ENCODE results near the gene EFHC2.
"Not testable (repeated sequence)": the region's sequence is repeated elsewhere in the genome, so short reads cannot be mapped to it uniquely, and the experiment has no call there.

EFHC2 gene

GRCh38 chrX:44232081-44232480 is 111.4 kb downstream of the EFHC2 start:
- no peak for DNase-seq (ENCODE audit: low spot score)

GRCh38 chrX:44228621-44229020 is 114.9 kb downstream of the EFHC2 start:
- no peak for DNase-seq (ENCODE audit: low spot score)

- DNase-seq (ENCODE audit: low spot score), result no peak
These were observed 115.5 kb downstream of the EFHC2 start for GRCh38 chrX:44227991-44228390.

GRCh38 chrX:44225667-44226066 is 117.8 kb downstream of the EFHC2 start:
- DNase-seq (ENCODE audit: low spot score), result no peak

GRCh38 chrX:44224760-44225159 is 118.7 kb downstream of the EFHC2 start:
- no peak for DNase-seq (ENCODE audit: low spot score)

- DNase-seq (ENCODE audit: low spot score), result no peak
These were observed 120.3 kb downstream of the EFHC2 start for GRCh38 chrX:44223150-44223549.

- no peak for DNase-seq (ENCODE audit: low spot score)
These were observed 125.0 kb downstream of the EFHC2 start for GRCh38 chrX:44218465-44218864.

- no peak for DNase-seq (ENCODE audit: low spot score)
These were observed 127.3 kb downstream of the EFHC2 start for GRCh38 chrX:44216171-44216570.

- DNase-seq (ENCODE audit: low spot score), result no peak
These were observed 139.7 kb downstream of the EFHC2 start for GRCh38 chrX:44203791-44204190.

GRCh38 chrX:44202596-44202995 is 140.9 kb downstream of the EFHC2 start:
- no peak for DNase-seq (ENCODE audit: low spot score)

- no peak for DNase-seq (ENCODE audit: low spot score)
These were observed 154.4 kb downstream of the EFHC2 start for GRCh38 chrX:44189116-44189515.

- not testable (repeated sequence) for DNase-seq (ENCODE audit: low spot score)
These were observed 155.6 kb downstream of the EFHC2 start for GRCh38 chrX:44187915-44188314.

GRCh38 chrX:44183329-44183728 is 160.1 kb downstream of the EFHC2 start:
- DNase-seq (ENCODE audit: low spot score), result no peak

- DNase-seq (ENCODE audit: low spot score), result no peak
These were observed 165.0 kb downstream of the EFHC2 start for GRCh38 chrX:44178274-44179053.

GRCh38 chrX:44175455-44175854 is 168.0 kb downstream of the EFHC2 start:
- DNase-seq (ENCODE audit: low spot score), result no peak

GRCh38 chrX:44174061-44174460 is 169.4 kb downstream of the EFHC2 start:
- no peak for DNase-seq (ENCODE audit: low spot score)

GRCh38 chrX:44173219-44173618 is 170.3 kb downstream of the EFHC2 start:
- no peak for DNase-seq (ENCODE audit: low spot score)

GRCh38 chrX:44167116-44167515 is 176.4 kb downstream of the EFHC2 start:
- DNase-seq (ENCODE audit: low spot score), result no peak

- no peak for DNase-seq (ENCODE audit: low spot score)
These were observed 180.5 kb downstream of the EFHC2 start for GRCh38 chrX:44162964-44163475.

- DNase-seq (ENCODE audit: low spot score), result no peak
These were observed 185.6 kb downstream of the EFHC2 start for GRCh38 chrX:44157858-44158257.

- no peak for DNase-seq (ENCODE audit: low spot score)
These were observed 186.2 kb downstream of the EFHC2 start for GRCh38 chrX:44157283-44157682.

GRCh38 chrX:44156726-44157125 is 186.7 kb downstream of the EFHC2 start:
- no peak for DNase-seq (ENCODE audit: low spot score)

GRCh38 chrX:44155126-44155525 is 188.3 kb downstream of the EFHC2 start:
- DNase-seq (ENCODE audit: low spot score), result no peak

GRCh38 chrX:44152852-44153251 is 190.6 kb downstream of the EFHC2 start:
- DNase-seq (ENCODE audit: low spot score), result no peak
